H1 (cell line): ENCODE data around the gene SLC26A4. TPM values are rescaled to one million over a fixed set of nuclear protein-coding genes. Genes with fewer than 3 reads are reported as not detected.
A peak's percentile ranks its signal among the peaks of the same experiment; 100 is the strongest.

ENCODE experiments used
- CHD7 ChIP-seq: fragments of 300-600 bp; sonication (generic); IDR thresholded peaks from 2 replicates; pipeline ENCODE4 v1.7.1; 2012; ENCODE audit warnings: low read length, moderate library complexity, mild to moderate bottlenecking, inconsistent platforms; ENCODE audit not compliant: insufficient replicate concordance
- polyA plus RNA-seq, 7 experiments: library from polyadenylated mRNA; depleted of rRNA in 3 of 7; stranded (reverse) in 5 of 7; unstranded in 2 of 7; fragments of >200 nt in 5 of 7; fragments of 200-250 nt in 2 of 7; gene quantifications; 1 replicate in 5 of 7; 2 replicates in 1 of 7; 4 replicates in 1 of 7; pipeline versions ENCODE4 v1.2.1 to v1.2.3, GENCODE V29; 2011 to 2013; ENCODE audit warnings: missing spikeins in 2 of 7, mixed read lengths in 2 of 7
- total RNA-seq: library from RNA; stranded (reverse); fragmentation: NEBNext Ultra II Directional; extraction: Animal tissue kit (Norgen Biotek cat#: 25700); gene quantifications from 2 replicates; pipeline ENCODE4 v1.2.1, GENCODE V29; 2021

Gene SLC26A4
- total and polyA plus RNA-seq, 2 of the 8 experiments (the other 6 are each of a cell fraction or from before 2014, with no cell fraction given) = 0.11 to 0.35 TPM

GRCh38 chr7:107744345-107744750, 83.7 kb downstream of the SLC26A4 start (continued):
- TF ChIP-seq CHD7 = peak; percentile 38
